Stimulated activated CD8-positive, alpha-beta memory T cell treated with anti-CD3 and anti-CD28 coated beads, Interleukin-4, amount 100 ng/mL, for 24 hours (primary cell): ENCODE data around the gene GPANK1.

Source experiments
- DNase-seq: peaks from one replicate; pipeline ENCODE4 v3.0.0-alpha.2; 2020; ENCODE audit warnings: low read depth

GPANK1 gene

GRCh38 chr6:31639449-31639861 lies 25.3 kb downstream of the GPANK1 start:
- DNase-seq = no peak

GRCh38 chr6:31639043-31639442 lies 25.8 kb downstream of the GPANK1 start:
- DNase-seq = no peak

- DNase-seq = no peak
These were observed 27.9 kb downstream of the GPANK1 start for GRCh38 chr6:31636698-31637596.

GRCh38 chr6:31634969-31635575 lies 29.7 kb downstream of the GPANK1 start:
- no peak for DNase-seq

- no peak for DNase-seq
These were observed 30.7 kb downstream of the GPANK1 start for GRCh38 chr6:31634131-31634530.

- no peak for DNase-seq
These were observed 31.4 kb downstream of the GPANK1 start for GRCh38 chr6:31633447-31633846.

GRCh38 chr6:31632279-31632946 lies 32.4 kb downstream of the GPANK1 start:
- no peak for DNase-seq

- DNase-seq = no peak
These were observed 33.0 kb downstream of the GPANK1 start for GRCh38 chr6:31631681-31632278.

- DNase-seq = no peak
These were observed 33.6 kb downstream of the GPANK1 start for GRCh38 chr6:31631209-31631608.

- DNase-seq = no peak
These were observed 34.4 kb downstream of the GPANK1 start for GRCh38 chr6:31630177-31630934.

- DNase-seq = no peak
These were observed 35.8 kb downstream of the GPANK1 start for GRCh38 chr6:31629014-31629413.

- no peak for DNase-seq
These were observed 37.0 kb downstream of the GPANK1 start for GRCh38 chr6:31627690-31628287.

- no peak for DNase-seq
These were observed 37.8 kb downstream of the GPANK1 start for GRCh38 chr6:31626952-31627351.

- no peak for DNase-seq
These were observed 40.7 kb downstream of the GPANK1 start for GRCh38 chr6:31624070-31624469.

GRCh38 chr6:31622684-31623091 lies 42.1 kb downstream of the GPANK1 start:
- DNase-seq = no peak

GRCh38 chr6:31621991-31622390 lies 42.8 kb downstream of the GPANK1 start:
- DNase-seq = no peak

GRCh38 chr6:31621320-31621939 lies 43.4 kb downstream of the GPANK1 start:
- DNase-seq = no peak

GRCh38 chr6:31620586-31621319 lies 44.0 kb downstream of the GPANK1 start, which contains the start of gene PRRC2A:
TSS of gene PRRC2A (plus strand) at chr6:31620715. CDS start at chr6:31622790, 2,075 bp downstream.
- peak; percentile 75 for DNase-seq

- peak; percentile 95 for DNase-seq
These were observed 44.8 kb downstream of the GPANK1 start for GRCh38 chr6:31619805-31620585.
